GM18505 (cell line): ENCODE results near the gene FILIP1L.

ENCODE experiments used
- ATAC-seq: cut with Tn5 transposase; IDR thresholded peaks from one replicate; pipeline ENCODE4 v1.9.1; 2021; ENCODE audit not compliant: unreplicated experiment
- POLR2A ChIP-seq: IDR thresholded peaks from 4 replicates; pipeline ENCODE4 v1.6.1; 2011; ENCODE audit warnings: borderline replicate concordance; ENCODE audit not compliant: insufficient read depth, insufficient read length; ENCODE audit errors: extremely low read depth

The FILIP1L gene

DNA sequence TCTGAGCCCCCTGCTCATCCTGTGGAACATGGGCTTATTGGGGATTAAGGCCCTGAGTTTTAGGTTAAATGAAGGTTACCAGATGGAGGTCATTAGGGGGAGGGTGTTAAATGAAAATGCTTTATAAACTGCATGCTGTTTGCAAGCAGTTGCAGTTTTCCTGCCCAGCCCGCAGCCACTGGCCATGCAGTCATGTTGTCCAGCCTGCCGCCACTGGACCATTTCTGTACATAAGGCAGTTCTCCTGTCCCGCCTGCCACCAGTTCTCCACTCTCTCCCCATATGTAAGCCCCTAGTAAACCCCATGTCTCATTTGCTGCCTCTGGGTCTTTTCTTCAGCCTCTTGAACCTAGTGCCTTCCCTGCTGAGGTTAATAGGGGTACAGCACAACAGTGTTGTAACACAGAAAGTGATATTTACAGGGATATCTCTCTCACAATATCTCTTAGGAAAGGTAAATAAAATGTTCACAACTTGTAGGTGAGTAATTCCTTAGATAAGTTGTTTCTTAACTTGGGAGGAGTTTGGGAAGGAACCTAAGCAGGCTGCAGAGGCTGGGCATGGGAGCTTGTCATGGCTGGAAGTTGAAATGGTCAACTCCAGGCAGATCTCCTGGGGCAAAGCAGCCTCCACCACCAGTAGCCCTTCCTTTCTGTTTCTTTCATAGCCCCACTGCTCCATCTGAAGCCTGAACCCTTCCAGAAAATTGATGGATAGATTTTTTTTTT, 148.5 kb downstream of the FILIP1L start:
- ATAC-seq: no peak
- no peak for TF ChIP-seq POLR2A

DNA sequence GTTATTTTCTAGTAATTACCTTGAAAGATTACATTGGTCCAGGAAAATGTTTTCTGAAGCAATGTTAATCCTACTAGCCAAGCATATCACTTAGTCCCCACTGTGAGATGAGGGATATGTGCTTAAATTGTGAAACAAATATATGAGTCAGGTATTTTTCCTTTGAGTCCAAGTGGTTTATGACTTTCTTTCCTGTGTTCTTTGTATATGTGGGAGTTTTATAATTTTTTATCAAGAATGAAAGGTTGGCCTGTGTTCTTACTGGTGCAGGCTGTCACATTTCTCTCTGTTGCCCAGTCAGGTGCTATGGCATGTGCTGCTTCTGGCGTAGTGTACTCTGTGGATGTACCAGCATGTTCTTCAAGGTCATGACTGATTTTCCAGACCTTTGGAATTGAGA, 149.2 kb downstream of the FILIP1L start:
- no peak for TF ChIP-seq POLR2A
- ATAC-seq: no peak

DNA sequence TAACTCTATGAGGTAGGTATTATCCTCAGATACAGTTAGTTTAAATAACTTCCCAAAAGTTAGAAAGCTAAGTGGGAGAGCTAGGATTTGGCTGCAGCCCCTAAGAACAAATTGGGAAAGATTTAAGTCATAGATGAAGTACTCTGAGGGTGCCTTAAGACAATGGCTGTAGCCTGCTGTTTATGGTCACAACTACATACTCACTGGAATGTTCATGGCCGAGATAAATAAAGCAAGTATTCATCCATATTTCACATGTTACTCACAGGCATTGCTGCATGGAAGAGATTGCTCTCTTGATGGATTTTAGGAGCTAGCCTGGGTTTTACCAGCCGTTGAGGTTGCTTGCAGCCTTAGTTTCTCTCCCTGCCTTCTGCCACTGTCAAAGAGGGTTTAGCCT, 151.6 kb downstream of the FILIP1L start:
- ATAC-seq: no peak
- no peak for TF ChIP-seq POLR2A

DNA sequence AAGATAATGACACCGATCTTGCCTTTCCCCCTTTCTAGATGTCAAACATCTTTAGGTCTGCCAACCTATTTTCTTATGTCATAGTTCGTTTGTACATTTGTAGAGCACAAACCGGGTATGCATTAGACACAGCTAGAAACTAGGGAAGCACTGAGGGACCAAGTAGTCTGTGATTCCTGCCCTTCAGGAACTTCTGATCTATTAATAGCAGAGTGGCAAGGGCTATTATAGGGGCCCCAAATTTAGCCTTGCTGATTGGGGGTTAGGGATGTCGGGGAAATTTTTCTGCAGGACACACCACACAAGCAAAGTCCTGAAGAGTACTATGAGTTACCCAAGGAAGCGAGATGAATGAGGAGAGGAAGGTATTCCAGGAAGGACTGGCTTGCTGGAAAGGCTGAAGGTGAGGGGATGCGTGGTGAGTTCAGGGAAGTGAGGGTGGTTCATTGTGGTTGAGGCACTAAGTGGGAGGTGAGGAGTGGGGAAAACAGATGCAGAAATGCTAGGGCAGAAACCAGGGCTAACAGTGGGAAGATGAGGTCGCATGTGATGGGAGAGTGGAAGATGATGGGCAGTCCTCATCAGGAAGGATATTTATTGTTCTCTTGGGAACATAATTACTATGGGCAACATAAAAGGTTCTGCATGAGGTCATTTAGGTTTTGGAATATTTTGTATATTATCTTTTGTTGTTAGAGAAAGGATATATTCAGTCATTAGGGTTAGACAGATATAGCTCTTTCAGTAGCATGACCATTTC, 152.4 kb downstream of the FILIP1L start:
- ATAC-seq: no peak
- TF ChIP-seq POLR2A: no peak

GRCh38 chr3:99960941-99961340, 153.4 kb downstream of the FILIP1L start:
- TF ChIP-seq POLR2A: no peak
- ATAC-seq: no peak

DNA sequence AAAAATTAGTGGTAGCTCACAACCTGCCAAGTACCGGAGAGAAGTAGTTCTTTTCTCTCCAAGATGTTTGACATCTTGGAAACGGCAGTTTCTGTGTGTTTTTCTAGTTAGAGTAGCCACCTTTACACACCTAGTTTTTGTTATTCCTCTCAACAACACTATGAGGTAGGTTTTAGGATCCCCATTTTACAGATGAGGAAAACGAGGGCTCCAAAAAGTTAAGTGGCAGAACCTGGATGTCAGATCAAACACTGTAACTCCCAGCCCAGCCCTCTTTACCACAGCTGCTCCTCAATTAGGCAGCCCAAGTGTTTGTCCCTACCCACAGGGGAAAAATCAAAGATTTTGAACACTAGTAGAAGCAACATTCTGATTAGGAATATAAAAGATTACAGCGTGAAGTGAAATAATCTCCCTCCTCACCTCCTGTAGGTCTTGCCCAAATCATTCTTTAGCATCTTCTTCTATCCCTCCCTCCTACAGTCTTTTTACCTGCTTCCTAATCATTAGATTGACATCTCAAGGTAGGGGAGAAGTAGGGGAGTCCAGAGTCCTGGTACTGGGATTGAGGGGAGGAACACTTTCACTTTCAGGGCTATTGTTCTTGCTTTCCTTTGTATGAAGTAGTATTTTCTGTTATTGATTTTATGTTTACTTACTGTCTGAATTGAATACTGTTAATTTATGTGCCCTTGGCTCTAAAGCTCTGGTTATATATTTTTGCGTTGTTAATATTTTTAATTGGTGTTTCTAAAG, 154.0 kb downstream of the FILIP1L start:
- TF ChIP-seq POLR2A: no peak
- ATAC-seq: no peak

DNA sequence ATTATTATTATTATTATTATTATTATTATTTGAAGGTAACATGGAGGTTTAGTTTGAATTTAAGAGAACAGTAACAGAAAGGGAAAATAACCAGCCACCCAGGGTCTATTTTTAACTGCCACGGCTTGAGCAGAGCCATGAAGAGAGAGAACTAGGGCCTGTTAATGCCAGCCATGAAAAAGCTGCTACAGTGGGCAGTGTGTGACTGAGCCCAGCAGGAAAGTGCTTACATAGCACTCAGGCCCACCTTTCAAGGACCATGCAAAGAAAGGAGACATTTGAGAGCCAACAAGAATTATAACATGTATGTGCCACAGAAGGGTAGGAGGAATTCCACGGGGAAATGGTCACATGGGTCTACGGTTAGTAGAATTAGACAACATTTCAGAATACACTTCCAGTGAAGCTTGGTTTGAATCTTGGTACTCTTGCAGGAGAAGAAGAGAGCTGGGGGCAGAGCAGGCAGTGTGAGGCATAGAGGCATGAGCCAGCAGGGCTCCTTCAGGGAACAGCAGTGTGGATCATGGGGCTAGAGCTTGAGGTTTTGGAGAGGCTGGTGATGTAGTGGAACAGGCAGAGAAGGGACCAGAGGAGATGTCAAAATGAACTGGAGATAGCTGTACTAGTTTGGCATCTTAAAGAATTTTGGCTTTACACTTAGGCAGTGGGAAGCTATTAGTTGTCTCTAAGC, 155.9 kb downstream of the FILIP1L start:
- no peak for TF ChIP-seq POLR2A
- ATAC-seq: no peak

GRCh38 chr3:99957151-99957796, 157.0 kb downstream of the FILIP1L start:
- TF ChIP-seq POLR2A: no peak
- ATAC-seq: no peak

- TF ChIP-seq POLR2A: no peak
- no peak for ATAC-seq
Observed at GRCh38 chr3:99955773-99956562, 158.3 kb downstream of the FILIP1L start.

- no peak for ATAC-seq
- TF ChIP-seq POLR2A: no peak
Observed at GRCh38 chr3:99954914-99955644, 159.2 kb downstream of the FILIP1L start.

- ATAC-seq: no peak
- TF ChIP-seq POLR2A: no peak
Observed at GRCh38 chr3:99953596-99953995, 160.7 kb downstream of the FILIP1L start.
